K562 (cell line): ENCODE results near the gene DLGAP1. TPM values are rescaled to one million over a fixed set of nuclear protein-coding genes. Genes with fewer than 3 reads are reported as not detected.

ENCODE experiments used
- ATAC-seq: fragments of 200-7000 bp; cut with Tn5 transposase; 3 replicates; pipeline ENCODE4 v1.9.1; 2020; ENCODE audit warnings: moderate library complexity
- BruUV-seq: library from RNA; stranded (reverse); fragments of 400-500 nt; replicated peaks from 2 replicates; lab custom pipeline; 2021; lab: Mats Ljungman, UMichigan
- CTCF ChIA-PET: fragments of 300-600 bp; formaldehyde crosslinking; extraction: SDS; loops from one replicate; lab custom pipeline; 2021; ENCODE audit warnings: low intra/inter-chr PET ratio; lab: Yijun Ruan, JAX
- POLR2A ChIA-PET: fragments of 300-600, 350-650 bp; sonication (Branson Sonifier 250); formaldehyde crosslinking; extraction: SDS; loops from one replicate; lab custom pipeline; 2021; ENCODE audit warnings: antibody characterized with exemption, inconsistent platforms; lab: Yijun Ruan, JAX
- DNase-seq, 4 experiments: peaks; one replicate each; pipeline versions ENCODE4 v3.0.0 to v3.0.0-alpha.2; 2011 to 2018; ENCODE audit warnings: low spot score in 3 of 4, mixed read lengths in 3 of 4; ENCODE audit errors: extremely low read depth in 1 of 4
- FAIRE-seq: peaks from 2 replicates; lab custom pipeline; 2011; peaks lifted over from hg19 to GRCh38; lab: Jason Lieb, UNC
- H2AFZ ChIP-seq: 2 replicates; pipeline ENCODE4 v1.6.0; 2011; ENCODE audit warnings: low read depth, low read length, control low read depth, inconsistent platforms
- H3K27ac ChIP-seq: fragments of 200-600 bp; 3 replicates; pipeline ENCODE4 v1.8.0; 2011; ENCODE audit warnings: low read depth, mild to moderate bottlenecking, control low read depth, inconsistent platforms, low read length, moderate library complexity, mixed read lengths; ENCODE audit errors: extremely low read depth
- H3K27me3 ChIP-seq, 2 experiments: fragments of 300-600 bp in 1 of 2; 2 replicates in 1 of 2; 3 replicates in 1 of 2; pipeline versions ENCODE4 v1.6.0 to v1.8.0; 2011; ENCODE audit warnings: inconsistent platforms in 2 of 2, low read length in 2 of 2, mild to moderate bottlenecking in 1 of 2, mixed read lengths in 1 of 2, moderate library complexity in 1 of 2; ENCODE audit not compliant: control insufficient read depth in 2 of 2, insufficient read depth in 2 of 2
- H3K36me3 ChIP-seq: fragments of 300-600 bp; 3 replicates; pipeline ENCODE4 v1.8.0; 2011; ENCODE audit warnings: mild to moderate bottlenecking, low read length, inconsistent platforms; ENCODE audit not compliant: control insufficient read depth, insufficient read depth
- H3K4me1 ChIP-seq, 2 experiments: fragments of 200-600 bp in 1 of 2; replicated peaks in 1 of 2; 2 replicates in 1 of 2; 3 replicates in 1 of 2; pipeline versions ENCODE4 v1.5.1 to v1.8.0; 2011; ENCODE audit warnings: inconsistent platforms in 2 of 2, low read length in 2 of 2, mild to moderate bottlenecking in 1 of 2, mixed read lengths in 1 of 2, moderate library complexity in 1 of 2; ENCODE audit not compliant: control insufficient read depth in 2 of 2, insufficient read depth in 2 of 2
- H3K4me2 ChIP-seq: 2 replicates; pipeline ENCODE4 v1.6.1; 2011; ENCODE audit warnings: low read length, control low read depth, inconsistent platforms, mixed read lengths; ENCODE audit not compliant: insufficient read depth
- H3K4me3 ChIP-seq: fragments of 200-600 bp; sonication (generic), shearing (Covaris generic); 2 replicates; pipeline ENCODE4 v1.5.1; 2016; ENCODE audit warnings: control low read depth, inconsistent platforms
- H3K79me2 ChIP-seq: fragments of 200-600 bp; 3 replicates; pipeline ENCODE4 v1.8.0; 2011; ENCODE audit warnings: low read length, inconsistent platforms; ENCODE audit not compliant: control insufficient read depth, insufficient read depth
- H3K9ac ChIP-seq, 2 experiments: 2 replicates each; pipeline versions ENCODE4 v1.6.0 to v1.6.1; 2011; ENCODE audit warnings: low read depth in 2 of 2, low read length in 2 of 2, control low read depth in 1 of 2, inconsistent platforms in 1 of 2, mild to moderate bottlenecking in 1 of 2, mixed read lengths in 1 of 2; ENCODE audit not compliant: insufficient read depth in 1 of 2
- H3K9me1 ChIP-seq: one replicate; pipeline ENCODE4 v1.6.0; 2011; ENCODE audit warnings: inconsistent platforms, mild to moderate bottlenecking, low read length, moderate library complexity; ENCODE audit not compliant: control insufficient read depth, insufficient read depth
- H3K9me3 ChIP-seq: replicated peaks from 2 replicates; pipeline ENCODE4 v1.5.1; 2011; ENCODE audit warnings: low read depth, low read length, inconsistent platforms; ENCODE audit not compliant: control insufficient read depth, insufficient read depth
- H4K20me1 ChIP-seq: replicated peaks from 2 replicates; pipeline ENCODE4 v1.6.1; 2011; ENCODE audit warnings: low read length, inconsistent platforms, mixed read lengths; ENCODE audit not compliant: control insufficient read depth, insufficient read depth
- GTF3C2 ChIP-seq: IDR thresholded peaks from 3 replicates; pipeline ENCODE4 v1.6.1; 2011; ENCODE audit warnings: borderline replicate concordance, mild to moderate bottlenecking, moderate library complexity; ENCODE audit not compliant: insufficient read length; ENCODE audit errors: extremely low read depth
- JUN ChIP-seq, 2 experiments: sonication (generic) in 1 of 2; formaldehyde crosslinking in 1 of 2; IDR thresholded peaks; 2 replicates each; pipeline versions ENCODE4 v1.6.1 to v1.8.0; 2012 to 2022; ENCODE audit warnings: borderline replicate concordance in 2 of 2, mild to moderate bottlenecking in 2 of 2, improper control_type of control experiment in 1 of 2, low read depth in 1 of 2, low read length in 1 of 2, missing genetic modification reagents in 1 of 2
- NEUROD1 ChIP-seq: fragments of 150-350 bp; IDR thresholded peaks from 2 replicates; pipeline ENCODE4 v1.6.1; 2014; ENCODE audit warnings: borderline replicate concordance, low read length, low read depth; ENCODE audit not compliant: partially characterized antibody
- NFE2L1 ChIP-seq: fragments of 450-650 bp; IDR thresholded peaks from 2 replicates; pipeline ENCODE4 v1.6.1; 2016; ENCODE audit warnings: missing genetic modification characterization, low read depth, mild to moderate bottlenecking, missing compliant biosample characterization, moderate library complexity, borderline replicate concordance
- PBX2 ChIP-seq, 2 experiments: IDR thresholded peaks in 1 of 2; conservative IDR thresholded peaks in 1 of 2; 2 replicates each; pipeline ENCODE4 v1.6.1; 2016; ENCODE audit warnings: low read depth in 2 of 2, mild to moderate bottlenecking in 1 of 2, missing compliant biosample characterization in 1 of 2, missing genetic modification characterization in 1 of 2, moderate library complexity in 1 of 2
- PML ChIP-seq: IDR thresholded peaks from 2 replicates; pipeline ENCODE4 v1.6.1; 2012; ENCODE audit warnings: low read length, inconsistent platforms
- SAFB ChIP-seq: fragments of 200-400 bp; formaldehyde crosslinking; IDR thresholded peaks from 2 replicates; pipeline ENCODE4 v1.6.1; 2017; ENCODE audit warnings: low read depth, low read length, borderline replicate concordance
- SIN3A ChIP-seq, 2 experiments: fragments of 150-350 bp in 1 of 2; IDR thresholded peaks; 2 replicates each; pipeline ENCODE4 v1.6.1; 2011 to 2016; ENCODE audit warnings: borderline replicate concordance in 2 of 2, low read depth in 2 of 2, low read length in 2 of 2, mild to moderate bottlenecking in 2 of 2, moderate library complexity in 2 of 2; ENCODE audit not compliant: control insufficient read depth in 1 of 2
- SNAPC5 ChIP-seq: fragments of 250-450 bp; sonication (Bioruptor Pico); IDR thresholded peaks from 2 replicates; pipeline ENCODE4 v1.8.0; 2021; ENCODE audit warnings: moderate library complexity, mild to moderate bottlenecking, inconsistent platforms
- ZC3H11A ChIP-seq: IDR thresholded peaks from 2 replicates; pipeline ENCODE4 v1.6.1; 2012; ENCODE audit warnings: low read depth, low read length, improper control_type of control experiment
- ZNF121 ChIP-seq: sonication (generic); formaldehyde crosslinking; conservative IDR thresholded peaks from 2 replicates; pipeline ENCODE4 v1.8.0; 2022; ENCODE audit warnings: missing genetic modification reagents
- ZSCAN32 ChIP-seq: fragments of 450-650 bp; formaldehyde crosslinking; IDR thresholded peaks from 2 replicates; pipeline ENCODE4 v1.4.0; 2020; ENCODE audit warnings: mild to moderate bottlenecking, moderate library complexity
- WGBS: fragments of 100-300 bp; shearing (Covaris generic); methylation state at CpG from one replicate; pipeline ENCODE4 v1.1.6; 2016; ENCODE audit warnings: low coverage, mixed read lengths; ENCODE audit not compliant: insufficient coverage; ENCODE audit errors: missing lambda C conversion rate; 5-methylcytosine and 5-hydroxymethylcytosine counted together
- in situ Hi-C: fragments of 300-500 bp; cut with MboI; formaldehyde crosslinking; loops from 4 replicates; pipeline ENCODE4 v1.15.0; 2018; ENCODE audit warnings: inconsistent platforms, mixed read lengths
- intact Hi-C: fragments of 100-400 bp; cut with micrococcal nuclease; formaldehyde crosslinking; loops from 2 replicates; pipeline ENCODE4 v1.14.2; 2022
- polyA plus RNA-seq, 8 experiments: library from polyadenylated mRNA; depleted of rRNA in 4 of 8; stranded (reverse) in 5 of 8; unstranded in 3 of 8; fragments of >200 nt; fragmentation: Nextera tagmentation in 2 of 8; fragmentation: Illumina TruSeq in 1 of 8; extraction: Ambion mirVana in 2 of 8; extraction: Trizol in 1 of 8; gene quantifications; 2 replicates each; pipeline versions ENCODE4 v1.2.1 to v1.2.3, GENCODE V29; 2011 to 2014; ENCODE audit warnings: inconsistent platforms in 1 of 8, missing spikeins in 1 of 8
- total RNA-seq, 7 experiments: library from RNA; depleted of rRNA in 6 of 7; stranded (reverse); fragments of >200 nt in 6 of 7; fragmentation: Illumina TruSeq in 2 of 7; extraction: Trizol in 2 of 7; gene quantifications; 2 replicates each; pipeline versions ENCODE4 v1.2.1 to v1.2.3, GENCODE V29; 2011 to 2021; ENCODE audit warnings: low replicate concordance in 1 of 7
- TF ChIP-seq, protein P1 (sequence below): IDR thresholded peaks from 3 replicates; pipeline ENCODE4 v1.6.1; 2011; ENCODE audit warnings: borderline replicate concordance, mild to moderate bottlenecking; ENCODE audit not compliant: insufficient read length, insufficient read depth

DLGAP1 gene
- total and polyA plus RNA-seq, 9 of the 15 experiments (the other 6 are each of a cell fraction or from before 2014, with no cell fraction given) = 0.04 to 0.22 (median 0.08) TPM

DNA sequence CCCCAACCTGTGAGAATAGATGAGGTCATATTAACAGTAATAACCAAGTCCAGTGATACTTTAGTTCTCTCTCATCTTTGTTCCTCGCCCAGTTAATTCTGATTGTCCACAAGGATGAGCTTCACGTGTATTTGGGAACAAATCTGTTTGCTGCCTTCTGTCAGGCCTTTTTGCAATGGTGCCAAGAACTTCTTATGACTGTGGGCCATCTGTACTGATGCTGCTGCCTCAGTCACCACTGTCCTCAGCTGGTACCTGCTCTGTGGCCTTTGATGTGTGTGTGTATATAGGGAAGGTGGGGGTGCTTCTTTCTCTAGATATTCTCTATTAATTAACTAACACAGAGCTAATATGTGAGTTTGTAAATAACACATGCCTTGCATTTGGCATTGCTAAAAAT lies 612.3 kb downstream of the DLGAP1 start:
- ChIA-PET CTCF (no interaction called here), POLR2A (interaction anchor here (1.0 kb wide), 1 partner anchor 15 kb away, joined by 3 read pairs; no protein-coding TSS in a partner anchor)
- Histone ChIP-seq H4K20me1 (no peaks in the 10 kb centered on the region), H3K4me1 (no peaks in the 10 kb centered on the region), H3K27me3 (no peaks in the 10 kb centered on the region), H3K9me3 (no peaks in the 10 kb centered on the region), H3K27ac (no peak overlapping the region), H3K4me3 (no peak overlapping the region), H3K36me3 (no peaks in the 10 kb centered on the region), H3K9me1 (no peaks in the 10 kb centered on the region), H3K79me2 (no peaks in the 10 kb centered on the region), H3K9ac (no peak overlapping the region), H3K4me2 (no peak overlapping the region), H2AFZ (no peak overlapping the region)
- FAIRE-seq (no peak), ATAC-seq (no peak), DNase-seq (no peak)
- in situ Hi-C loops (no loop called here), intact Hi-C loops (no loop called here)
- no TSS peak for BruUV-seq
- TF ChIP-seq NFE2L1 (tag) = no peak
- no peak for TF ChIP-seq PML
- TF ChIP-seq GTF3C2 = no peak
- no peak for TF ChIP-seq ZC3H11A
- no peak for TF ChIP-seq NEUROD1
- TF ChIP-seq SIN3A (IDR thresholded peaks at IDR 0.05; ENCODE audit: borderline replicate concordance in 2 of 2, control insufficient read depth in 1 of 2, low read depth in 2 of 2, low read length in 2 of 2) = no peak
- no peak for TF ChIP-seq JUN (IDR thresholded peaks at IDR 0.05; ENCODE audit: borderline replicate concordance, low read depth, low read length)
- TF ChIP-seq JUN (CRISPR knock-in tag; IDR thresholded peaks at IDR 0.05; ENCODE audit: borderline replicate concordance) = no peak
- no peak for TF ChIP-seq PBX2 (CRISPR knock-in tag; IDR thresholded peaks at IDR 0.05; ENCODE audit: low read depth)
- no peak for TF ChIP-seq PBX2 (tag; conservative IDR thresholded peaks at IDR 0.05; ENCODE audit: low read depth)
- TF ChIP-seq SNAPC5 = no peak
- TF ChIP-seq ZNF121 (CRISPR knock-in tag) = no peak
- TF ChIP-seq, protein P1, sequence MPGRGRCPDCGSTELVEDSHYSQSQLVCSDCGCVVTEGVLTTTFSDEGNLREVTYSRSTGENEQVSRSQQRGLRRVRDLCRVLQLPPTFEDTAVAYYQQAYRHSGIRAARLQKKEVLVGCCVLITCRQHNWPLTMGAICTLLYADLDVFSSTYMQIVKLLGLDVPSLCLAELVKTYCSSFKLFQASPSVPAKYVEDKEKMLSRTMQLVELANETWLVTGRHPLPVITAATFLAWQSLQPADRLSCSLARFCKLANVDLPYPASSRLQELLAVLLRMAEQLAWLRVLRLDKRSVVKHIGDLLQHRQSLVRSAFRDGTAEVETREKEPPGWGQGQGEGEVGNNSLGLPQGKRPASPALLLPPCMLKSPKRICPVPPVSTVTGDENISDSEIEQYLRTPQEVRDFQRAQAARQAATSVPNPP = no peak
- TF ChIP-seq ZSCAN32 (CRISPR knock-in tag) = no peak
- no peak for TF ChIP-seq SAFB
- 0% methylated on average over 2 of the region's 2 CpGs for WGBS
